Measurements from ENCODE around the gene UBA1.

DNA sequence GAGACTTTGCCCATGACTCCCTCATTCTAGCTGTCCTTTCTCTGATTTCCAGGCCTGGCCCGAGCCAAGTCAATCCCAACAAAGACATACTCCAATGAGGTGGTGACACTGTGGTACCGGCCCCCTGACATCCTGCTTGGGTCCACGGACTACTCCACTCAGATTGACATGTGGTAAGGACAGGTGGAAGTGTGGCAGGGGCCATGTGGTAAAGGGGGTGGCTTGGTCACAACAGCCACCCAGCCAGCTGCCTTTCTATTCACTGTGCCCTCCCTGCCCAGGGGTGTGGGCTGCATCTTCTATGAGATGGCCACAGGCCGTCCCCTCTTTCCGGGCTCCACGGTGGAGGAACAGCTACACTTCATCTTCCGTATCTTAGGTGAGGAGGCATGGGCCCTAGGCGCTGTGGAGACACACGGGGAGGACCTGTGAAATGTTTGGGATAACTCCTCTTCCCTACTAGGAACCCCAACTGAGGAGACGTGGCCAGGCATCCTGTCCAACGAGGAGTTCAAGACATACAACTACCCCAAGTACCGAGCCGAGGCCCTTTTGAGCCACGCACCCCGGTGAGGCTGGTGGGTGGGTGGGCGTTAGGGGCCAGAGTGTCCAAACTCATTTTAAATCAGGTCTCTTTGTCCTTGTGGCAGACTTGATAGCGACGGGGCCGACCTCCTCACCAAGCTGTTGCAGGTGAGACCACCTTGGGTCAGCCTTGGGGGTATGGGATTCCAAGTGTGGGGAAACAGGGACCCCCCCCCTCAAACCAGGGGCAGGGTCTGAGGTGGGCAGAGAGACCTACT, 33.1 kb downstream of the UBA1 start:
- TF ChIP-seq POLR2A (IDR thresholded peaks at IDR 0.05; ENCODE audit: low read depth, low read length) (no peak), POLR2AphosphoS5 (IDR thresholded peaks at IDR 0.05; ENCODE audit: insufficient read depth, low read depth, low read length) (no peak), EZH2 (IDR thresholded peaks at IDR 0.05; ENCODE audit: borderline replicate concordance, low read depth, low read length, severe bottlenecking) (no peak), MYC (IDR thresholded peaks at IDR 0.05; ENCODE audit: low read depth, low read length) (no peak)
- TF ChIP-seq, protein P1, sequence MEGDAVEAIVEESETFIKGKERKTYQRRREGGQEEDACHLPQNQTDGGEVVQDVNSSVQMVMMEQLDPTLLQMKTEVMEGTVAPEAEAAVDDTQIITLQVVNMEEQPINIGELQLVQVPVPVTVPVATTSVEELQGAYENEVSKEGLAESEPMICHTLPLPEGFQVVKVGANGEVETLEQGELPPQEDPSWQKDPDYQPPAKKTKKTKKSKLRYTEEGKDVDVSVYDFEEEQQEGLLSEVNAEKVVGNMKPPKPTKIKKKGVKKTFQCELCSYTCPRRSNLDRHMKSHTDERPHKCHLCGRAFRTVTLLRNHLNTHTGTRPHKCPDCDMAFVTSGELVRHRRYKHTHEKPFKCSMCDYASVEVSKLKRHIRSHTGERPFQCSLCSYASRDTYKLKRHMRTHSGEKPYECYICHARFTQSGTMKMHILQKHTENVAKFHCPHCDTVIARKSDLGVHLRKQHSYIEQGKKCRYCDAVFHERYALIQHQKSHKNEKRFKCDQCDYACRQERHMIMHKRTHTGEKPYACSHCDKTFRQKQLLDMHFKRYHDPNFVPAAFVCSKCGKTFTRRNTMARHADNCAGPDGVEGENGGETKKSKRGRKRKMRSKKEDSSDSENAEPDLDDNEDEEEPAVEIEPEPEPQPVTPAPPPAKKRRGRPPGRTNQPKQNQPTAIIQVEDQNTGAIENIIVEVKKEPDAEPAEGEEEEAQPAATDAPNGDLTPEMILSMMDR (IDR thresholded peaks at IDR 0.05; ENCODE audit: extremely low read depth in 1 of 2, insufficient read depth in 1 of 2, low read depth in 1 of 2, low read length in 2 of 2) = no peak

Data from endothelial cell of umbilical vein (primary cell).